ENCODE data around the gene MCF2L. TPM values are rescaled to one million over a fixed set of nuclear protein-coding genes. Genes with fewer than 3 reads are reported as not detected.

The MCF2L gene
- total RNA-seq, 4 donors from 2014 or later, result 10.2 to 25.4 (median 16.9) TPM

GRCh38 chr13:112994084-112994780 lies 25.2 kb downstream of the MCF2L start:
- no peak for TF ChIP-seq POLR2A (IDR thresholded peaks at IDR 0.05)
- no peak for TF ChIP-seq CTCF (IDR thresholded peaks at IDR 0.05)
- WGBS, 2 donors, result 47 to 64% methylated on average over 9 to 18 of the region's 46 CpGs
- no peaks in the 10 kb centered on the region for H3K27me3 ChIP-seq
- no peaks in the 10 kb centered on the region for H3K9me3 ChIP-seq
- no peaks in the 10 kb centered on the region for H3K36me3 ChIP-seq
- H3K4me3 ChIP-seq, result no peak overlapping the region
- intact Hi-C loops (cut with DNase I), result no loop called here
- peaks cover 0 to 48% (median 5%) of the 10 kb centered on the region in 3 donors for H3K4me1 ChIP-seq
- no peak for DNase-seq
- H3K27ac ChIP-seq, result peak overlapping the region in 1 of 4 donors; percentile 10

GRCh38 chr13:112994781-112995355 lies 25.9 kb downstream of the MCF2L start:
- H3K27me3 ChIP-seq, result no peaks in the 10 kb centered on the region
- H3K9me3 ChIP-seq, result no peaks in the 10 kb centered on the region
- no peak for TF ChIP-seq POLR2A (IDR thresholded peaks at IDR 0.05)
- TF ChIP-seq CTCF (IDR thresholded peaks at IDR 0.05), result no peak
- no peak overlapping the region for H3K27ac ChIP-seq
- H3K4me3 ChIP-seq, result no peak overlapping the region
- intact Hi-C loops (cut with DNase I), result no loop called here
- DNase-seq, result no peak
- no peaks in the 10 kb centered on the region for H3K36me3 ChIP-seq
- H3K4me1 ChIP-seq, result peaks cover 0 to 48% (median 5%) of the 10 kb centered on the region in 3 donors
- WGBS, 2 donors, result 93% methylated on average over 15 to 18 of the region's 34 CpGs

GRCh38 chr13:112995395-112996191 lies 26.6 kb downstream of the MCF2L start:
- no peaks in the 10 kb centered on the region for H3K9me3 ChIP-seq
- peak overlapping the region in 1 of 4 donors; percentile 49 for H3K27ac ChIP-seq
- TF ChIP-seq CTCF (IDR thresholded peaks at IDR 0.05) (peak in 4 of 6 experiments; percentile 15 to 49 (median 34)), POLR2A (IDR thresholded peaks at IDR 0.05) (no peak)
- peaks cover 0 to 48% (median 5%) of the 10 kb centered on the region in 3 donors for H3K4me1 ChIP-seq
- WGBS, 2 donors, result 64 to 81% methylated on average over 12 to 21 of the region's 27 CpGs
- no peaks in the 10 kb centered on the region for H3K36me3 ChIP-seq
- no peak for DNase-seq
- H3K4me3 ChIP-seq, result no peak overlapping the region
- intact Hi-C loops (cut with DNase I), result no loop called here
- H3K27me3 ChIP-seq, result no peaks in the 10 kb centered on the region

- TF ChIP-seq CTCF (IDR thresholded peaks at IDR 0.05) (no peak), POLR2A (IDR thresholded peaks at IDR 0.05) (no peak)
- Histone ChIP-seq H3K27ac (no peak overlapping the region), H3K27me3 (peaks cover 0 to 9% (median 0%) of the 10 kb centered on the region in 4 donors), H3K36me3 (no peaks in the 10 kb centered on the region), H3K4me3 (no peak overlapping the region), H3K4me1 (peaks cover 8 to 52% (median 11%) of the 10 kb centered on the region in 3 donors), H3K9me3 (no peaks in the 10 kb centered on the region)
- DNase-seq, result no peak
- 73% methylated on average over 3 of the region's 19 CpGs; no CpG with 5 or more reads in 1 of the 2 donors for WGBS, 2 donors
- intact Hi-C loops (cut with DNase I), result no loop called here
Observed at GRCh38 chr13:112996671-112997091, 27.7 kb downstream of the MCF2L start.
